Hepatocyte (in vitro differentiated cells): ENCODE measurements around the gene IL17REL. TPM values are rescaled to one million over a fixed set of nuclear protein-coding genes. Genes with fewer than 3 reads are reported as not detected.
A peak's percentile ranks its signal among the peaks of the same experiment; 100 is the strongest.

ENCODE experiments used
- DNase-seq: peaks from one replicate; pipeline ENCODE4 v3.0.0-alpha.2; 2016; ENCODE audit warnings: low spot score
- H2AFZ ChIP-seq: fragments of 200-600 bp; sonication (generic); 2 replicates; pipeline ENCODE4 v1.6.0; 2016; ENCODE audit warnings: antibody characterized with exemption, mild to moderate bottlenecking
- H3K27ac ChIP-seq: fragments of 200-600 bp; sonication (generic); 2 replicates; pipeline ENCODE4 v1.5.1; 2016; ENCODE audit warnings: mild to moderate bottlenecking
- H3K27me3 ChIP-seq: fragments of 200-600 bp; sonication (generic); 2 replicates; pipeline ENCODE4 v1.6.1; 2016
- H3K36me3 ChIP-seq: fragments of 200-600 bp; sonication (generic); replicated peaks from 2 replicates; pipeline ENCODE4 v1.5.1; 2016; ENCODE audit warnings: low read depth; ENCODE audit not compliant: insufficient read depth
- H3K4me1 ChIP-seq: fragments of 200-600 bp; sonication (generic); 2 replicates; pipeline ENCODE4 v1.5.1; 2016; ENCODE audit warnings: mild to moderate bottlenecking, moderate library complexity; ENCODE audit not compliant: insufficient read depth
- H3K4me2 ChIP-seq: fragments of 200-600 bp; sonication (generic); 2 replicates; pipeline ENCODE4 v1.6.0; 2016
- H3K4me3 ChIP-seq: fragments of 200-600 bp; sonication (generic); 2 replicates; pipeline ENCODE4 v1.5.1; 2016; ENCODE audit warnings: mild to moderate bottlenecking
- H3K79me2 ChIP-seq: fragments of 200-600 bp; sonication (generic); 2 replicates; pipeline ENCODE4 v1.6.0; 2017; ENCODE audit warnings: mild to moderate bottlenecking
- H3K9me2 ChIP-seq: fragments of 200-600 bp; sonication (generic); replicated peaks from 2 replicates; pipeline ENCODE4 v1.6.0; 2017; ENCODE audit warnings: mild to moderate bottlenecking; ENCODE audit not compliant: insufficient read depth
- H3K9me3 ChIP-seq: fragments of 200-600 bp; sonication (generic); 2 replicates; pipeline ENCODE4 v1.5.1; 2016; ENCODE audit warnings: low read depth, mild to moderate bottlenecking
- H4K20me1 ChIP-seq: fragments of 200-600 bp; sonication (generic); 2 replicates; pipeline ENCODE4 v1.6.0; 2016; ENCODE audit warnings: mild to moderate bottlenecking; ENCODE audit not compliant: insufficient read depth, poor library complexity, severe bottlenecking
- EZH2 ChIP-seq: fragments of 200-600 bp; sonication (generic); IDR thresholded peaks from 2 replicates; pipeline ENCODE4 v1.6.1; 2016; ENCODE audit warnings: antibody characterized with exemption, mild to moderate bottlenecking, borderline replicate concordance
- EZH2phosphoT487 ChIP-seq: fragments of 200-600 bp; sonication (generic); IDR thresholded peaks from one replicate; pipeline ENCODE4 v1.6.1; 2018; ENCODE audit warnings: antibody characterized with exemption, mild to moderate bottlenecking, low read depth, moderate library complexity; ENCODE audit not compliant: unreplicated experiment, severe bottlenecking
- WGBS: methylation state at CpG from one replicate; pipeline ENCODE4 v1.1.6; 2016; ENCODE audit warnings: low lambda C conversion rate; ENCODE audit errors: missing lambda C conversion rate; 5-methylcytosine and 5-hydroxymethylcytosine counted together
- polyA plus RNA-seq: library from polyadenylated mRNA; unstranded; fragments of >200 nt; fragmentation: Nextera tagmentation; extraction: Ambion mirVana; gene quantifications from 2 replicates; pipeline ENCODE4 v1.2.1, GENCODE V29; 2016
- total RNA-seq: library from RNA; depleted of rRNA; stranded (reverse); fragments of >200 nt; gene quantifications from 2 replicates; pipeline ENCODE4 v1.2.3, GENCODE V29; 2014
- TF ChIP-seq, protein P1 (sequence below): fragments of 200-600 bp; sonication (generic); IDR thresholded peaks from 2 replicates; pipeline ENCODE4 v1.5.1; 2016; ENCODE audit warnings: antibody characterized with exemption, mild to moderate bottlenecking; ENCODE audit not compliant: poor library complexity

Gene IL17REL
- total and polyA plus RNA-seq, 2 experiments from 2014 or later, result not detected

DNA sequence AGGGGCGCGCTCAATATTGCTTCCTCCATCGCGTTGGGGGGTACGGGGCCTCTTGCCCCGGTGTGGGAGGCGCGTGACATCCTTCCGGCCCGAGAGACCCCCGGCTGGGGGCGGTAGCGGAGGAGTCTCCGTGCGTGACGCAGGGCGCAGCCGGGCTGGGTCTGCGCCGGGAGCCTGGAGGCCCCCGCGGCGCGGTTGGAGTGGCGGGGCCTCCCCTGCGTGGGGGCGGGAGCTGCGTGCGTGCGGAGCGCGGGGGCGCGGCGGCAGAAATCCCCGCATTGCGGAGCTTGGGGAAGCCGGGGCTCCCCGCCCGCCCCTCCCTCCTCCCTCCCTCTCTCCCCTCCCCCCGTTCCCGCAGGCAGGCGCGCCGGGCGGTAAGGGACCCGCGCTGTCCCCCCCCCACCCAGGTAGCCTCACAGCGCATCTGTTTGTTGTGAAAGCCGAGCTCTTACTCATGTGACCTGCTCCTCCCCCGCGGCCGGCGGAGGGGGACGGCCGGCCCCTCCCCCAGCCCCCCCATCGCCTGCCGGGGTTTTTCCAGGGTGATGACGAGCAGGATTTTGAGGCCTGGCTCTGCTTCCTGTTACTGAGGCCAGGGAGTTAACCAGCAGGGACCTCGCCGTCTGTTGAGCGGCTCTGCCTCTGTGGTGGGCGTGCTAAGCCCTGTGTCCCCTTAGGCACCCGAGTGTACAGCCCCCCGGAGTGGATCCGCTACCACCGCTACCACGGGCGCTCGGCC is 50.4 kb downstream of the IL17REL start:
- H3K4me1 ChIP-seq, result peaks cover 43% of the 10 kb centered on the region
- whole genome bisulfite sequencing, result 12% methylated on average over 14 of the region's 70 CpGs

DNA sequence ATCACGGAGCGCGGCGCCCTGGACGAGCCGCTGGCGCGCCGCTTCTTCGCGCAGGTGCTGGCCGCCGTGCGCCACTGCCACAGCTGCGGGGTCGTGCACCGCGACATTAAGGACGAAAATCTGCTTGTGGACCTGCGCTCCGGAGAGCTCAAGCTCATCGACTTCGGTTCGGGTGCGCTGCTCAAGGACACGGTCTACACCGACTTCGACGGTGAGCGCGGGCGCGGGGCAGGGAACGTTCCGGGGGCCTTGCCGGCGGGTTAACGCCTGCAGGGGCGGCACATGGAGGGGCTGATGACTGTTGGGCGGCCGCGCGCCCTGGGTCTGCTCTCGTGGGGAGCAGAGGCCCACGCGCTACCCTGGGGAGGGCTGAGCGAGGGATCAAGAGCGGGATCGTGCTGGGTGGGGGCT is 51.0 kb downstream of the IL17REL start:
- peaks cover 43% of the 10 kb centered on the region for H4K20me1 ChIP-seq
- H2AFZ ChIP-seq, result no peak overlapping the region
- H3K9me3 ChIP-seq, result no peaks in the 10 kb centered on the region
- no peaks in the 10 kb centered on the region for H3K36me3 ChIP-seq
- WGBS, result 2% methylated on average over 35 of the region's 49 CpGs
- H3K4me3 ChIP-seq, result peak overlapping the region; percentile 96
- H3K27me3 ChIP-seq, result no peaks in the 10 kb centered on the region
- TF ChIP-seq, protein P1, sequence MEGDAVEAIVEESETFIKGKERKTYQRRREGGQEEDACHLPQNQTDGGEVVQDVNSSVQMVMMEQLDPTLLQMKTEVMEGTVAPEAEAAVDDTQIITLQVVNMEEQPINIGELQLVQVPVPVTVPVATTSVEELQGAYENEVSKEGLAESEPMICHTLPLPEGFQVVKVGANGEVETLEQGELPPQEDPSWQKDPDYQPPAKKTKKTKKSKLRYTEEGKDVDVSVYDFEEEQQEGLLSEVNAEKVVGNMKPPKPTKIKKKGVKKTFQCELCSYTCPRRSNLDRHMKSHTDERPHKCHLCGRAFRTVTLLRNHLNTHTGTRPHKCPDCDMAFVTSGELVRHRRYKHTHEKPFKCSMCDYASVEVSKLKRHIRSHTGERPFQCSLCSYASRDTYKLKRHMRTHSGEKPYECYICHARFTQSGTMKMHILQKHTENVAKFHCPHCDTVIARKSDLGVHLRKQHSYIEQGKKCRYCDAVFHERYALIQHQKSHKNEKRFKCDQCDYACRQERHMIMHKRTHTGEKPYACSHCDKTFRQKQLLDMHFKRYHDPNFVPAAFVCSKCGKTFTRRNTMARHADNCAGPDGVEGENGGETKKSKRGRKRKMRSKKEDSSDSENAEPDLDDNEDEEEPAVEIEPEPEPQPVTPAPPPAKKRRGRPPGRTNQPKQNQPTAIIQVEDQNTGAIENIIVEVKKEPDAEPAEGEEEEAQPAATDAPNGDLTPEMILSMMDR, result no peak
- TF ChIP-seq EZH2, result no peak
- no peak for TF ChIP-seq EZH2phosphoT487
- no peaks in the 10 kb centered on the region for H3K9me2 ChIP-seq
- H3K79me2 ChIP-seq, result peaks cover 35% of the 10 kb centered on the region
- peaks cover 37% of the 10 kb centered on the region for H3K4me1 ChIP-seq
- H3K4me2 ChIP-seq, result peak overlapping the region; percentile 95
- H3K27ac ChIP-seq, result peak overlapping the region; percentile 94
- DNase-seq, result no peak

More for the DNA sequence above, 50.4 kb downstream of the IL17REL start:
- Histone ChIP-seq H2AFZ (no peak overlapping the region), H3K4me3 (peak overlapping the region; percentile 96), H3K9me2 (no peaks in the 10 kb centered on the region), H3K27ac (peak overlapping the region; percentile 94), H3K4me2 (peak overlapping the region; percentile 95), H3K27me3 (no peaks in the 10 kb centered on the region), H3K79me2 (peaks cover 35% of the 10 kb centered on the region), H3K9me3 (no peaks in the 10 kb centered on the region), H4K20me1 (peaks cover 43% of the 10 kb centered on the region), H3K36me3 (no peaks in the 10 kb centered on the region)
- no peak for TF ChIP-seq EZH2phosphoT487
- TF ChIP-seq, protein P1, result no peak
- no peak for TF ChIP-seq EZH2
- DNase-seq, result peak; percentile 94

DNA sequence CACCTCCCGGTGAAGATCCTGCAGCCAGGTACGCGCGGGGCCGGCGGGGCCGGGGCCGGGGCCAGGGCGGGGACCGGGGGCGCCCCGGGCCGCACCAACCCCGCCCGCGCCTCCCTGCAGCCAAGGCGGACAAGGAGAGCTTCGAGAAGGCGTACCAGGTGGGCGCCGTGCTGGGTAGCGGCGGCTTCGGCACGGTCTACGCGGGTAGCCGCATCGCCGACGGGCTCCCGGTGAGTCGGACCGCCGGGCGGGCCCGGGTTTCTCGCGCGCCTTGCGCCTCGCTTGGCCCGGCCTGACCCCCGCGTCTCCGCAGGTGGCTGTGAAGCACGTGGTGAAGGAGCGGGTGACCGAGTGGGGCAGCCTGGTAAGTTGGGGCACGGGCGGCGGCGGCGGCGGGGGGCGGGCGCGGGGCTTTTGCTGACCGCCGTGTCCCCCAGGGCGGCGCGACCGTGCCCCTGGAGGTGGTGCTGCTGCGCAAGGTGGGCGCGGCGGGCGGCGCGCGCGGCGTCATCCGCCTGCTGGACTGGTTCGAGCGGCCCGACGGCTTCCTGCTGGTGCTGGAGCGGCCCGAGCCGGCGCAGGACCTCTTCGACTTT is 51.5 kb downstream of the IL17REL start:
- DNase-seq, result peak; percentile 68
- Histone ChIP-seq H4K20me1 (peaks cover 43% of the 10 kb centered on the region), H3K9me2 (no peaks in the 10 kb centered on the region), H3K4me3 (peak overlapping the region; percentile 96), H3K4me2 (peak overlapping the region; percentile 95), H3K79me2 (peaks cover 35% of the 10 kb centered on the region), H3K36me3 (no peaks in the 10 kb centered on the region), H3K27me3 (no peaks in the 10 kb centered on the region), H3K4me1 (peaks cover 32% of the 10 kb centered on the region), H2AFZ (no peak overlapping the region), H3K27ac (peak overlapping the region; percentile 94), H3K9me3 (no peaks in the 10 kb centered on the region)
- WGBS, result under 1% methylated on average over 23 of the region's 84 CpGs
- TF ChIP-seq EZH2phosphoT487, result no peak
- no peak for TF ChIP-seq EZH2
- TF ChIP-seq, protein P1, result no peak
